IMR-90 (cell line): ENCODE results near the gene APLF. TPM values are rescaled to one million over a fixed set of nuclear protein-coding genes. Genes with fewer than 3 reads are reported as not detected.

ENCODE experiments used
- ATAC-seq: fragments of 200-7000 bp; cut with Tn5 transposase; 2 replicates; pipeline ENCODE4 v1.9.1; 2020; ENCODE audit warnings: low read depth, mild to moderate bottlenecking, moderate library complexity
- BruUV-seq: library from RNA; stranded (reverse); fragments of 400-500 nt; replicated peaks from 2 replicates; lab custom pipeline; 2021; lab: Mats Ljungman, UMichigan
- CTCF ChIA-PET: fragments of 300-600 bp; formaldehyde crosslinking; extraction: SDS; loops from one replicate; lab custom pipeline; 2021; ENCODE audit warnings: antibody characterized with exemption; lab: Yijun Ruan, JAX
- POLR2A ChIA-PET: fragments of 300-600 bp; sonication (Branson Sonifier 250); formaldehyde crosslinking; loops from one replicate; lab custom pipeline; 2022; ENCODE audit warnings: antibody characterized with exemption; ENCODE audit not compliant: unreplicated experiment; lab: Charles Lee
- DNase-seq: peaks from one replicate; pipeline ENCODE4 v3.0.0; 2013
- H2AFZ ChIP-seq: replicated peaks from 2 replicates; pipeline ENCODE3; 2013; ENCODE audit warnings: low read length, mild to moderate bottlenecking; ENCODE audit not compliant: poor library complexity
- H2AK5ac ChIP-seq: 2 replicates; pipeline ENCODE4 v1.6.1; 2013; ENCODE audit warnings: low read depth, low read length, inconsistent platforms
- H2AK9ac ChIP-seq: replicated peaks from 2 replicates; pipeline ENCODE3; 2013; ENCODE audit warnings: mild to moderate bottlenecking, low read depth, low read length, moderate library complexity; ENCODE audit not compliant: poor library complexity
- H2BK120ac ChIP-seq: 2 replicates; pipeline ENCODE4 v1.6.1; 2013; ENCODE audit warnings: low read depth, low read length, inconsistent platforms
- H2BK15ac ChIP-seq: 3 replicates; pipeline ENCODE4 v1.6.1; 2013; ENCODE audit warnings: low read depth, low read length, inconsistent platforms
- H2BK20ac ChIP-seq: 2 replicates; pipeline ENCODE4 v1.6.1; 2013; ENCODE audit warnings: low read depth, mild to moderate bottlenecking, inconsistent platforms, low read length, moderate library complexity
- H2BK5ac ChIP-seq: 2 replicates; pipeline ENCODE4 v1.6.1; 2013; ENCODE audit warnings: mild to moderate bottlenecking, low read depth, low read length, inconsistent platforms; ENCODE audit not compliant: poor library complexity, severe bottlenecking
- H3K14ac ChIP-seq: replicated peaks from 2 replicates; pipeline ENCODE4 v1.6.1; 2013; ENCODE audit warnings: low read depth, low read length, inconsistent platforms
- H3K18ac ChIP-seq: 2 replicates; pipeline ENCODE4 v1.6.1; 2013; ENCODE audit warnings: low read depth, low read length, control low read depth
- H3K23ac ChIP-seq: 2 replicates; pipeline ENCODE4 v1.6.1; 2013; ENCODE audit warnings: low read depth, low read length, inconsistent platforms
- H3K27ac ChIP-seq: 2 replicates; pipeline ENCODE4 v1.5.1; 2013; ENCODE audit warnings: mild to moderate bottlenecking, control low read depth, low read length; ENCODE audit not compliant: insufficient read depth
- H3K27me3 ChIP-seq: 2 replicates; pipeline ENCODE4 v1.6.1; 2013; ENCODE audit warnings: low read length; ENCODE audit not compliant: control insufficient read depth, insufficient read depth
- H3K36me3 ChIP-seq: 2 replicates; pipeline ENCODE4 v1.6.1; 2013; ENCODE audit warnings: low read length, mixed read lengths; ENCODE audit not compliant: control insufficient read depth, insufficient read depth
- H3K4ac ChIP-seq: 2 replicates; pipeline ENCODE4 v1.6.1; 2013; ENCODE audit warnings: low read depth, low read length, inconsistent platforms
- H3K4me1 ChIP-seq: 2 replicates; pipeline ENCODE4 v1.6.1; 2013; ENCODE audit warnings: low read length, mixed read lengths; ENCODE audit not compliant: control insufficient read depth, insufficient read depth
- H3K4me2 ChIP-seq: 2 replicates; pipeline ENCODE4 v1.6.1; 2013; ENCODE audit warnings: low read depth, mild to moderate bottlenecking, control low read depth, low read length, moderate library complexity
- H3K4me3 ChIP-seq: 2 replicates; pipeline ENCODE4 v1.5.1; 2013; ENCODE audit warnings: low read depth, mild to moderate bottlenecking, control low read depth, low read length, moderate library complexity; ENCODE audit not compliant: insufficient read depth
- H3K56ac ChIP-seq: 2 replicates; pipeline ENCODE4 v1.6.1; 2013; ENCODE audit warnings: low read length, inconsistent platforms; ENCODE audit not compliant: insufficient read depth; ENCODE audit errors: extremely low read depth
- H3K79me1 ChIP-seq, 2 experiments: 2 replicates each; pipeline ENCODE4 v1.6.1; 2013; ENCODE audit warnings: low read length in 2 of 2, inconsistent platforms in 1 of 2, low read depth in 1 of 2
- H3K9ac ChIP-seq: 2 replicates; pipeline ENCODE4 v1.6.1; 2013; ENCODE audit warnings: low read depth, low read length, control low read depth
- H3K9me1 ChIP-seq: 2 replicates; pipeline ENCODE4 v1.6.1; 2013; ENCODE audit warnings: low read length, inconsistent platforms; ENCODE audit not compliant: insufficient read depth
- H3K9me3 ChIP-seq: 2 replicates; pipeline ENCODE4 v1.6.1; 2013; ENCODE audit warnings: low read length; ENCODE audit not compliant: control insufficient read depth, insufficient read depth
- H4K20me1 ChIP-seq: 2 replicates; pipeline ENCODE4 v1.6.1; 2013; ENCODE audit warnings: low read length, inconsistent platforms; ENCODE audit not compliant: insufficient read depth
- H4K5ac ChIP-seq: 2 replicates; pipeline ENCODE4 v1.6.1; 2013; ENCODE audit warnings: mild to moderate bottlenecking, low read depth, low read length, control low read depth
- H4K8ac ChIP-seq, 2 experiments: 2 replicates each; pipeline ENCODE4 v1.6.1; 2013; ENCODE audit warnings: low read depth in 2 of 2, low read length in 2 of 2, control low read depth in 1 of 2, inconsistent platforms in 1 of 2
- H4K91ac ChIP-seq: 2 replicates; pipeline ENCODE4 v1.6.1; 2013; ENCODE audit warnings: low read depth, low read length, inconsistent platforms; ENCODE audit not compliant: insufficient read depth
- BHLHE40 ChIP-seq: fragments of 150-350 bp; IDR thresholded peaks from 2 replicates; pipeline ENCODE4 v1.6.1; 2016; ENCODE audit warnings: mild to moderate bottlenecking, low read depth, low read length
- CEBPB ChIP-seq: IDR thresholded peaks from 2 replicates; pipeline ENCODE4 v1.6.1; 2012; ENCODE audit warnings: low read depth, low read length, improper control_type of control experiment
- CHD1 ChIP-seq: IDR thresholded peaks from 2 replicates; pipeline ENCODE4 v1.6.1; 2012; ENCODE audit warnings: low read depth, low read length, improper control_type of control experiment
- CTCF ChIP-seq: conservative IDR thresholded peaks from 2 replicates; pipeline ENCODE4 v1.5.1; 2012; ENCODE audit warnings: mild to moderate bottlenecking, low read depth, low read length, improper control_type of control experiment
- ELK1 ChIP-seq: fragments of 150-350 bp; IDR thresholded peaks from 2 replicates; pipeline ENCODE4 v1.6.1; 2016; ENCODE audit warnings: low read depth, mild to moderate bottlenecking, low read length, moderate library complexity, borderline replicate concordance
- FOS ChIP-seq: fragments of 150-350 bp; IDR thresholded peaks from 2 replicates; pipeline ENCODE4 v1.6.1; 2016; ENCODE audit warnings: low read depth, low read length
- MAFK ChIP-seq: IDR thresholded peaks from 2 replicates; pipeline ENCODE4 v1.6.1; 2012; ENCODE audit warnings: low read depth, low read length, improper control_type of control experiment
- MAZ ChIP-seq: IDR thresholded peaks from 2 replicates; pipeline ENCODE4 v1.6.1; 2012; ENCODE audit warnings: low read depth, mild to moderate bottlenecking, low read length, improper control_type of control experiment, moderate library complexity, borderline replicate concordance
- MXI1 ChIP-seq: IDR thresholded peaks from 2 replicates; pipeline ENCODE4 v1.6.1; 2012; ENCODE audit warnings: low read depth, mild to moderate bottlenecking, low read length, moderate library complexity, borderline replicate concordance
- NFE2L2 ChIP-seq: fragments of 150-350 bp; IDR thresholded peaks from 2 replicates; pipeline ENCODE4 v1.6.1; 2016; ENCODE audit warnings: low read depth, mild to moderate bottlenecking, low read length
- POLR2A ChIP-seq: IDR thresholded peaks from 2 replicates; pipeline ENCODE4 v1.6.1; 2012; ENCODE audit warnings: mild to moderate bottlenecking, low read depth, low read length
- RAD21 ChIP-seq: IDR thresholded peaks from 2 replicates; pipeline ENCODE4 v1.6.1; 2012; ENCODE audit warnings: low read length, improper control_type of control experiment
- RCOR1 ChIP-seq: IDR thresholded peaks from 2 replicates; pipeline ENCODE4 v1.6.1; 2012; ENCODE audit warnings: mild to moderate bottlenecking, low read length, improper control_type of control experiment; ENCODE audit not compliant: insufficient replicate concordance
- RFX5 ChIP-seq: IDR thresholded peaks from 2 replicates; pipeline ENCODE4 v1.8.0; 2012; ENCODE audit warnings: low read depth, mild to moderate bottlenecking, low read length, moderate library complexity
- SMC3 ChIP-seq: fragments of 150-350 bp; IDR thresholded peaks from 2 replicates; pipeline ENCODE4 v1.6.1; 2016; ENCODE audit warnings: low read depth, mild to moderate bottlenecking, antibody characterized with exemption, low read length, moderate library complexity
- USF2 ChIP-seq: fragments of 150-350 bp; IDR thresholded peaks from 2 replicates; pipeline ENCODE4 v1.6.1; 2017; ENCODE audit warnings: mild to moderate bottlenecking, antibody characterized with exemption, low read length, low read depth
- WGBS, 2 experiments: methylation state at CpG; one replicate each; pipeline versions ENCODE4 v1.1.5 to v1.1.7; 2013; ENCODE audit warnings: missing lambda C conversion rate in 2 of 2; ENCODE audit not compliant: insufficient read length in 1 of 2; ENCODE audit errors: extremely low coverage in 2 of 2; 5-methylcytosine and 5-hydroxymethylcytosine counted together
- dilution Hi-C: fragments of 300-500 bp; cut with HindIII; formaldehyde crosslinking; loops from one replicate; pipeline ENCODE4 v1.14.3; 2018; ENCODE audit warnings: low sequenced_read_pairs; ENCODE audit not compliant: unreplicated experiment
- in situ Hi-C: fragments of 300-500 bp; cut with MboI; formaldehyde crosslinking; loops from 3 replicates; pipeline ENCODE4 v1.14.3; 2019; ENCODE audit warnings: low sequenced_read_pairs, inconsistent platforms, mixed read lengths
- intact Hi-C: fragments of 100-400 bp; cut with micrococcal nuclease; formaldehyde crosslinking; loops from 2 replicates; pipeline ENCODE4 v1.10.0; 2022
- polyA plus RNA-seq, 3 experiments: library from polyadenylated mRNA; depleted of rRNA; stranded (reverse); fragments of >200 nt; gene quantifications; 2 replicates each; pipeline ENCODE4 v1.2.3, GENCODE V29; 2012; ENCODE audit warnings: low replicate concordance in 1 of 3
- total RNA-seq: library from RNA; depleted of rRNA; stranded (reverse); fragments of >200 nt; gene quantifications from 2 replicates; pipeline ENCODE4 v1.2.3, GENCODE V29; 2012

APLF gene
- total and polyA plus RNA-seq, 2 of the 4 experiments (the other 2 are of a cell fraction) = 1.5 to 2.3 TPM

GRCh38 chr2:68425503-68425902, 41.9 kb upstream of the APLF start:
- dilution Hi-C loops (no loop called here), intact Hi-C loops (no loop called here), in situ Hi-C loops (no loop called here)
- H2AFZ ChIP-seq = no peak overlapping the region
- H3K4ac ChIP-seq = no peak overlapping the region
- H4K5ac ChIP-seq = no peak overlapping the region; the same call in 1 of the 2 replicates
- no peak overlapping the region for H3K56ac ChIP-seq
- no peak overlapping the region for H3K23ac ChIP-seq
- H3K79me1 ChIP-seq = no peaks in the 10 kb centered on the region
- BruUV-seq = no TSS peak
- no peak overlapping the region for H3K18ac ChIP-seq
- ATAC-seq = no peak
- no peak overlapping the region for H4K8ac ChIP-seq
- H3K36me3 ChIP-seq = no peaks in the 10 kb centered on the region
- TF ChIP-seq CTCF = no peak
- no peak for TF ChIP-seq CHD1
- no peak for TF ChIP-seq SMC3
- TF ChIP-seq MXI1 = no peak
- no peak for TF ChIP-seq FOS
- TF ChIP-seq RFX5 = no peak
- TF ChIP-seq ELK1 = no peak
- no peak for TF ChIP-seq BHLHE40
- no peak for TF ChIP-seq USF2
- TF ChIP-seq RAD21 = no peak
- no peak for TF ChIP-seq NFE2L2
- TF ChIP-seq CEBPB = no peak
- no peak for TF ChIP-seq POLR2A
- no peak for TF ChIP-seq MAFK
- TF ChIP-seq RCOR1 = no peak
- TF ChIP-seq MAZ = no peak
- H3K14ac ChIP-seq = no peak overlapping the region
- H4K20me1 ChIP-seq = no peaks in the 10 kb centered on the region
- peaks cover 3% of the 10 kb centered on the region; the same call in 1 of the 2 replicates for H3K9me3 ChIP-seq
- H2AK9ac ChIP-seq = no peak overlapping the region
- no peak overlapping the region for H2BK15ac ChIP-seq
- no peak overlapping the region for H3K9ac ChIP-seq
- ChIA-PET CTCF (no interaction called here), POLR2A (no interaction called here)
- no peak overlapping the region; the same call in 1 of the 2 replicates for H2BK20ac ChIP-seq
- no peak overlapping the region for H2BK120ac ChIP-seq
- no peak overlapping the region for H4K91ac ChIP-seq
- H3K27me3 ChIP-seq = peaks cover 27% of the 10 kb centered on the region
- H2AK5ac ChIP-seq = no peak overlapping the region
- no peak overlapping the region for H3K4me2 ChIP-seq
- no peaks in the 10 kb centered on the region for H3K9me1 ChIP-seq
- no peak overlapping the region for H3K4me3 ChIP-seq
- DNase-seq = no peak
- H3K4me1 ChIP-seq = peaks cover 2% of the 10 kb centered on the region; the same call in 1 of the 2 replicates
- H3K27ac ChIP-seq = no peak overlapping the region
- no peak overlapping the region for H2BK5ac ChIP-seq
- WGBS, 2 experiments = no CpG with 5 or more reads among the region's 3 CpGs
